ENCODE results near the gene KCND3.

GRCh38 chr1:111895017-111895416 lies 94.5 kb downstream of the KCND3 start:
- TF ChIP-seq CTCF (conservative IDR thresholded peaks at IDR 0.05; ENCODE audit: low read length) (no peak), EZH2phosphoT487 (IDR thresholded peaks at IDR 0.05; ENCODE audit: borderline replicate concordance) (no peak)
